ENCODE measurements around the gene KRTAP12-3.

DNA sequence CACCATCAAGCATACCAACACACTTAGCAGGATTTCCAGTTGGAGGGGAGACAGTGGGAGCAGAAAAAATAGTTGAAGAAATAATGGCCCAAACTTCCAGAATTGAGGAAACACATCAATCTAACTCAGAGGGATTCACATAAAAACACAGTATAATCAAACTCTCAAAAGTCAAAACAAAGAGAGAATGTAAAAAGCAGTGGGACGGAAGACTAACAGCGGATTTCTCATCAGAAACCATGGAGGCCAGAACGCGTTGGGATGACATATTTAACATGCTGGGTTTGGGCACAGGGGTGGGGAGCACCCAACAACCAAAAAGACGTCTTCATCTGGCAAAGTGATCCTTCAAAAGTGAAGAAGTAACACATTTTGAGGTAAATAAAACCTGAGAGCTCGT is 37.8 kb upstream of the KRTAP12-3 start:
- TF ChIP-seq EP300 (IDR thresholded peaks at IDR 0.05) = no peak
- TF ChIP-seq, protein P1, sequence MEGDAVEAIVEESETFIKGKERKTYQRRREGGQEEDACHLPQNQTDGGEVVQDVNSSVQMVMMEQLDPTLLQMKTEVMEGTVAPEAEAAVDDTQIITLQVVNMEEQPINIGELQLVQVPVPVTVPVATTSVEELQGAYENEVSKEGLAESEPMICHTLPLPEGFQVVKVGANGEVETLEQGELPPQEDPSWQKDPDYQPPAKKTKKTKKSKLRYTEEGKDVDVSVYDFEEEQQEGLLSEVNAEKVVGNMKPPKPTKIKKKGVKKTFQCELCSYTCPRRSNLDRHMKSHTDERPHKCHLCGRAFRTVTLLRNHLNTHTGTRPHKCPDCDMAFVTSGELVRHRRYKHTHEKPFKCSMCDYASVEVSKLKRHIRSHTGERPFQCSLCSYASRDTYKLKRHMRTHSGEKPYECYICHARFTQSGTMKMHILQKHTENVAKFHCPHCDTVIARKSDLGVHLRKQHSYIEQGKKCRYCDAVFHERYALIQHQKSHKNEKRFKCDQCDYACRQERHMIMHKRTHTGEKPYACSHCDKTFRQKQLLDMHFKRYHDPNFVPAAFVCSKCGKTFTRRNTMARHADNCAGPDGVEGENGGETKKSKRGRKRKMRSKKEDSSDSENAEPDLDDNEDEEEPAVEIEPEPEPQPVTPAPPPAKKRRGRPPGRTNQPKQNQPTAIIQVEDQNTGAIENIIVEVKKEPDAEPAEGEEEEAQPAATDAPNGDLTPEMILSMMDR (IDR thresholded peaks at IDR 0.05) = no peak
- TF ChIP-seq POLR2AphosphoS5 (IDR thresholded peaks at IDR 0.05) = no peak

Data from upper lobe of left lung (tissue), 4 donors.